Muscle layer of colon (tissue), 2 donors: ENCODE measurements around the gene PRKAG2.

ENCODE experiments used
- H3K27ac ChIP-seq: one replicate; pipeline ENCODE4 v1.7.0; 2013; ENCODE audit warnings: low read depth, mild to moderate bottlenecking, low read length, moderate library complexity
- H3K27me3 ChIP-seq, 2 donors: one replicate each; pipeline ENCODE4 v1.7.0; 2013; ENCODE audit warnings: low read length in 2 of 2, mild to moderate bottlenecking in 2 of 2; ENCODE audit not compliant: insufficient read depth in 2 of 2, control insufficient read depth in 1 of 2
- H3K36me3 ChIP-seq: one replicate; pipeline ENCODE4 v1.7.0; 2013; ENCODE audit warnings: mild to moderate bottlenecking, low read length; ENCODE audit not compliant: insufficient read depth
- H3K4me1 ChIP-seq: one replicate; pipeline ENCODE4 v1.7.0; 2013; ENCODE audit warnings: mild to moderate bottlenecking, low read length; ENCODE audit not compliant: insufficient read depth
- H3K4me3 ChIP-seq, 2 donors: one replicate each; pipeline ENCODE4 v1.7.0; 2013; ENCODE audit warnings: low read length in 2 of 2, low read depth in 1 of 2, mild to moderate bottlenecking in 1 of 2, moderate library complexity in 1 of 2
- H3K9ac ChIP-seq: one replicate; pipeline ENCODE4 v1.7.0; 2013; ENCODE audit warnings: low read length
- H3K9me3 ChIP-seq: one replicate; pipeline ENCODE4 v1.7.0; 2013; ENCODE audit warnings: mild to moderate bottlenecking, low read length
- donor health status: abdominal sarcoma.
- donor health status: Adenocarcinoma of cecum.

The PRKAG2 gene

GRCh38 chr7:151869109-151869428, 7.8 kb downstream of the PRKAG2 start:
- no peaks in the 10 kb centered on the region for H3K36me3 ChIP-seq

GRCh38 chr7:151868396-151869108, 8.4 kb downstream of the PRKAG2 start:
- Histone ChIP-seq H3K4me1 (peaks cover 19% of the 10 kb centered on the region), H3K27ac (no peak overlapping the region), H3K36me3 (no peaks in the 10 kb centered on the region), H3K27me3 (no peaks in the 10 kb centered on the region), H3K9ac (no peak overlapping the region), H3K4me3 (peak overlapping the region in 1 of 2 donors; percentile 19), H3K9me3 (no peaks in the 10 kb centered on the region)

More at GRCh38 chr7:151869109-151869428, 7.8 kb downstream of the PRKAG2 start:
- Histone ChIP-seq H3K27me3 (no peaks in the 10 kb centered on the region), H3K9ac (no peak overlapping the region), H3K4me3 (no peak overlapping the region), H3K4me1 (peaks cover 19% of the 10 kb centered on the region), H3K27ac (no peak overlapping the region), H3K9me3 (no peaks in the 10 kb centered on the region)

GRCh38 chr7:151867912-151868311, 9.0 kb downstream of the PRKAG2 start:
- H3K4me3 ChIP-seq = peak overlapping the region in 1 of 2 donors; percentile 19
- H3K27ac ChIP-seq = no peak overlapping the region
- peaks cover 19% of the 10 kb centered on the region for H3K4me1 ChIP-seq
- no peak overlapping the region for H3K9ac ChIP-seq
- H3K36me3 ChIP-seq = no peaks in the 10 kb centered on the region
- H3K9me3 ChIP-seq = no peaks in the 10 kb centered on the region
- H3K27me3 ChIP-seq = no peaks in the 10 kb centered on the region

- Histone ChIP-seq H3K4me3 (no peak overlapping the region), H3K27me3 (no peaks in the 10 kb centered on the region), H3K27ac (no peak overlapping the region), H3K9me3 (no peaks in the 10 kb centered on the region), H3K9ac (no peak overlapping the region), H3K4me1 (peaks cover 19% of the 10 kb centered on the region), H3K36me3 (no peaks in the 10 kb centered on the region)
Measured at GRCh38 chr7:151866761-151867655, 9.9 kb downstream of the PRKAG2 start.

- H3K4me3 ChIP-seq = no peak overlapping the region
- H3K27me3 ChIP-seq = no peaks in the 10 kb centered on the region
- H3K4me1 ChIP-seq = peaks cover 19% of the 10 kb centered on the region
- no peak overlapping the region for H3K27ac ChIP-seq
- H3K36me3 ChIP-seq = no peaks in the 10 kb centered on the region
- H3K9ac ChIP-seq = no peak overlapping the region
- H3K9me3 ChIP-seq = no peaks in the 10 kb centered on the region
Measured at GRCh38 chr7:151866028-151866427, 10.9 kb downstream of the PRKAG2 start.

- Histone ChIP-seq H3K4me3 (no peak overlapping the region), H3K9ac (no peak overlapping the region), H3K27ac (no peak overlapping the region), H3K27me3 (no peaks in the 10 kb centered on the region), H3K36me3 (no peaks in the 10 kb centered on the region), H3K9me3 (no peaks in the 10 kb centered on the region), H3K4me1 (peaks cover 19% of the 10 kb centered on the region)
Measured at GRCh38 chr7:151865070-151865670, 11.7 kb downstream of the PRKAG2 start.

GRCh38 chr7:151864561-151864960, 12.4 kb downstream of the PRKAG2 start:
- H3K9me3 ChIP-seq = no peaks in the 10 kb centered on the region
- no peaks in the 10 kb centered on the region for H3K36me3 ChIP-seq
- no peak overlapping the region for H3K4me3 ChIP-seq
- H3K9ac ChIP-seq = no peak overlapping the region
- no peak overlapping the region for H3K27ac ChIP-seq
- H3K4me1 ChIP-seq = peaks cover 17% of the 10 kb centered on the region
- no peaks in the 10 kb centered on the region for H3K27me3 ChIP-seq

GRCh38 chr7:151864081-151864480, 12.8 kb downstream of the PRKAG2 start:
- H3K36me3 ChIP-seq = no peaks in the 10 kb centered on the region
- no peak overlapping the region for H3K4me3 ChIP-seq
- no peaks in the 10 kb centered on the region for H3K9me3 ChIP-seq
- H3K27me3 ChIP-seq = no peaks in the 10 kb centered on the region
- H3K4me1 ChIP-seq = peaks cover 12% of the 10 kb centered on the region
- no peak overlapping the region for H3K27ac ChIP-seq
- H3K9ac ChIP-seq = no peak overlapping the region

GRCh38 chr7:151863386-151864079, 13.4 kb downstream of the PRKAG2 start:
- H3K4me1 ChIP-seq = peaks cover 12% of the 10 kb centered on the region
- no peak overlapping the region for H3K4me3 ChIP-seq
- H3K27me3 ChIP-seq = no peaks in the 10 kb centered on the region
- H3K36me3 ChIP-seq = no peaks in the 10 kb centered on the region
- no peak overlapping the region for H3K27ac ChIP-seq
- H3K9me3 ChIP-seq = no peaks in the 10 kb centered on the region
- no peak overlapping the region for H3K9ac ChIP-seq

- Histone ChIP-seq H3K9ac (no peak overlapping the region), H3K27ac (no peak overlapping the region), H3K4me1 (peaks cover 6% of the 10 kb centered on the region), H3K9me3 (no peaks in the 10 kb centered on the region), H3K36me3 (no peaks in the 10 kb centered on the region), H3K4me3 (no peak overlapping the region), H3K27me3 (no peaks in the 10 kb centered on the region)
Measured at GRCh38 chr7:151862606-151863381, 14.1 kb downstream of the PRKAG2 start.
